ENCODE measurements around the gene NCSTN.

The NCSTN gene

GRCh38 chr1:160397651-160398050, 54.5 kb downstream of the NCSTN start:
- no peak overlapping the region for H3K4me3 ChIP-seq (replicated peaks; ENCODE audit: low read depth, low read length)
- no peak for TF ChIP-seq CTCF (IDR thresholded peaks at IDR 0.05; ENCODE audit: low read depth, low read length, missing control alignments)
- DNase-seq (ENCODE audit: extremely low read depth, low read depth), result no peak

- DNase-seq (ENCODE audit: extremely low read depth, low read depth), result no peak
- H3K4me3 ChIP-seq (replicated peaks; ENCODE audit: low read depth, low read length), result no peak overlapping the region
- TF ChIP-seq CTCF (IDR thresholded peaks at IDR 0.05; ENCODE audit: low read depth, low read length, missing control alignments), result no peak
These were observed 55.6 kb downstream of the NCSTN start for GRCh38 chr1:160398823-160399222.

GRCh38 chr1:160399544-160400222, 56.5 kb downstream of the NCSTN start:
- H3K4me3 ChIP-seq (replicated peaks; ENCODE audit: low read depth, low read length), result peak overlapping the region; percentile 36
- DNase-seq (ENCODE audit: extremely low read depth, low read depth), result no peak
- TF ChIP-seq CTCF (IDR thresholded peaks at IDR 0.05; ENCODE audit: low read depth, low read length, missing control alignments), result no peak

GRCh38 chr1:160400223-160400645, 57.1 kb downstream of the NCSTN start, which contains the start of gene VANGL2:
TSS of gene VANGL2 (plus strand) at chr1:160400564. CDS start at chr1:160415838, 15,274 bp downstream.
- TF ChIP-seq CTCF (IDR thresholded peaks at IDR 0.05; ENCODE audit: low read depth, low read length, missing control alignments), result no peak
- DNase-seq (ENCODE audit: extremely low read depth, low read depth), result no peak
- H3K4me3 ChIP-seq (replicated peaks; ENCODE audit: low read depth, low read length), result peak within 1 kb of the TSS; percentile 44

GRCh38 chr1:160400646-160401486, 57.7 kb downstream of the NCSTN start:
- no peak for TF ChIP-seq CTCF (IDR thresholded peaks at IDR 0.05; ENCODE audit: low read depth, low read length, missing control alignments)
- peak overlapping the region; percentile 44 for H3K4me3 ChIP-seq (replicated peaks; ENCODE audit: low read depth, low read length)
- no peak for DNase-seq (ENCODE audit: extremely low read depth, low read depth)

GRCh38 chr1:160401487-160401805, 58.3 kb downstream of the NCSTN start:
- no peak for DNase-seq (ENCODE audit: extremely low read depth, low read depth)
- TF ChIP-seq CTCF (IDR thresholded peaks at IDR 0.05; ENCODE audit: low read depth, low read length, missing control alignments), result no peak
- peak overlapping the region; percentile 44 for H3K4me3 ChIP-seq (replicated peaks; ENCODE audit: low read depth, low read length)
